GM13976 (cell line): ENCODE measurements around the gene CIRBP.

Experiments
- DNase-seq: peaks from one replicate; pipeline ENCODE4 v3.0.0; 2012; ENCODE audit warnings: low spot score
- CTCF ChIP-seq: IDR thresholded peaks from 2 replicates; pipeline ENCODE4 v1.5.1; 2012; ENCODE audit warnings: borderline replicate concordance, mild to moderate bottlenecking; ENCODE audit not compliant: insufficient read depth; ENCODE audit errors: extremely low read depth, missing control alignments, control extremely low read depth
- in situ Hi-C: fragments of 300-500 bp; cut with MboI; formaldehyde crosslinking; loops from one replicate; pipeline ENCODE4 v1.12.0; 2022; ENCODE audit warnings: low sequenced_read_pairs, mixed read lengths, inconsistent platforms; ENCODE audit not compliant: unreplicated experiment

Gene CIRBP

GRCh38 chr19:1227304-1228054, 41.7 kb upstream of the CIRBP start:
- no peak for TF ChIP-seq CTCF
- DNase-seq: no peak
- in situ Hi-C loops: no loop called here

GRCh38 chr19:1228161-1228957, 40.8 kb upstream of the CIRBP start:
- no peak for DNase-seq
- TF ChIP-seq CTCF: no peak
- in situ Hi-C loops: no loop called here

- in situ Hi-C loops: no loop called here
Measured at GRCh38 chr19:1229056-1229923, 39.8 kb upstream of the CIRBP start.

GRCh38 chr19:1229924-1230782, 39.0 kb upstream of the CIRBP start:
- DNase-seq: no peak
- in situ Hi-C loops: no loop called here
- no peak for TF ChIP-seq CTCF

More at GRCh38 chr19:1229056-1229923, 39.8 kb upstream of the CIRBP start:
- TF ChIP-seq CTCF: no peak
- DNase-seq: no peak

GRCh38 chr19:1230783-1231489, 38.2 kb upstream of the CIRBP start:
- in situ Hi-C loops: no loop called here
- no peak for DNase-seq
- no peak for TF ChIP-seq CTCF
